ENCODE data around the gene IL17C.

Gene IL17C

DNA sequence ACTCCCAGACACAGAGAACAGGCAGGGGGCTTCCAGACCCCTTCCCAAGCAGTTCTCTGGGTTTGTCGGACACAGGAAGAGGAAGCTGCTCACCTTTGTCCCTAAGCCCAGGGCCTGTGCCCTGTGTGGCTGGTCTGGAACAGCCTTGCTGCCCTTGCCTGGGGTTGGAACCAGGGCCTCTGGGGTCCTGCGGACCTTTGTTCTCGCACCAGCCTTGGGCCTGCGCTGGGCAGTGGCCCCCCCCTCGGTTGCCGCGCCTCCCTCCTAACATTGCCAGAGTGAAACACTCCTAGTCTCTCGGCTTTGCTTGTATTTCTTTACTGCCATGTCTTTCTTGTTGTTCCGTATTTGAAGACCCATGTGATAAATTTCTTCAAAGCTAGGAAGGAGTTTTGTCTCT lies 8.5 kb upstream of the IL17C start:
- no peak for DNase-seq

- DNase-seq = no peak
Measured at GRCh38 chr16:88630433-88630832, 7.9 kb upstream of the IL17C start.

GRCh38 chr16:88630941-88631340 lies 7.4 kb upstream of the IL17C start:
- no peak for DNase-seq

- DNase-seq = no peak
Measured at GRCh38 chr16:88631384-88631783, 7.0 kb upstream of the IL17C start.

- no peak for DNase-seq
Measured at GRCh38 chr16:88631920-88632586, 6.3 kb upstream of the IL17C start.

GRCh38 chr16:88632587-88632930 lies 5.8 kb upstream of the IL17C start:
- no peak for DNase-seq

DNA sequence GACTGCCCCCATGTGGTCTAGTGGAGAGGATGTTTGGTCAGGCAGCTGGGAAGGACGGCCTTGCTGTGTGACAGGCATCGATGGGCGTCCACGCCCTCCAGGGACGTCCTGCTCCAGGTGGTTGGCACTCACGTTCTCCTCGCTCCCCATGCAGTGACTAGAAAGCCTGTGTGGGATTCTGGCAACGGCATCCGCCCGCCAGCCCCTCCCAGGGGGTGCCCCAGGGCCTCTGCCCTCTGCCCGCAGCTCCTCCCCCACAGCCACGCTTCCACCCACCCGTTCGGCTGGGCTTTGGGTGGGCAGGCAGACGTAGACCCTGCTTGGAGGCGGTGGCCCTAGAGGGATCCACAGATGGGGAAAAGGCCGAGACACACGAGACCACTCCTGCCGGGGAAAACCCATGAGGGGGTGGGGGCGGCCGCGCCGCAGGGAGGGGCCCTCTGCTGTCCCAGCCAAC lies 4.7 kb upstream of the IL17C start:
- no peak for DNase-seq

DNA sequence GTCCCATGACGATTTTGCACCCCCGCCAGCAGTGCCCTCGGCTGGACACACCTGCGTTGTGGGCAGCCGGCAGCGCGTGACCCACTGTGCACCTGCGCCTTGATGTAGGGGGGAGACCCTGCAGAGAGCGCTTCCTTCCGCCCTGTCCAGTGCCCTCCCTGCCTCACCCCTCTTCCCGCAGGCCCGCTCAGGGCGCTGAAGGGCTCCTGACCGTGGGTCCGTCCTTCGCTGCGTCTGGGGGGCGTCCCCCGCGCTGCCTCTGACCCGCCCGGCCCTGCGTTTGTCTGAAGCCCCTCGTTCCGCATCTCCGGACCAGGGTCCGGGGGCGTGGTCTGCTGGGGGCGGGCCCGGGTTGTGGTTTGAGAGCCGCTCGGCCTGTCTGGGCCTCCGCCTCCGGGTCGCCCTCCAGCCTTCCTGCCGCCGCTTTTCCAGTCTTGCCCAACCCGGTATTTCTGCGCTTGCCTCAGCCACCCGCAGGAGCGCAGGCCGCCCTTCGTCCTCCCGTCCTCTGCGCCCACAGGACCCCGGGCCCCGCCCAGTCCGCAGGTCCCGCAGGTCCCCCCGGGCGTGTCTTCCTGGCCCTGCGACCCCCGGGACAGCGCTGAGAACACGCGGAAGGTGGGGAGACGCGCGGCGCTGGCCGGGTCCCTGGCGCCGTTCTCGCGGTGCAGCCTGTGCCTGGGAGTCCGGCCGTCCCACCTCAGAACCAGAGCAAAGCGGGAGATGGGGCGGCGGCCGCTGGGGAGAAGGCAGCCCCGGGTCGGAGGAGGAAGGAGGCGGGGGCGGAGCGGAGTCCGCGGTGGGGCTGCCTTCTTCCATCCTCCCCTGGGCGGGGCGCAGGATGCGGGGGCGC lies 4.0 kb upstream of the IL17C start:
- DNase-seq = no peak

DNA sequence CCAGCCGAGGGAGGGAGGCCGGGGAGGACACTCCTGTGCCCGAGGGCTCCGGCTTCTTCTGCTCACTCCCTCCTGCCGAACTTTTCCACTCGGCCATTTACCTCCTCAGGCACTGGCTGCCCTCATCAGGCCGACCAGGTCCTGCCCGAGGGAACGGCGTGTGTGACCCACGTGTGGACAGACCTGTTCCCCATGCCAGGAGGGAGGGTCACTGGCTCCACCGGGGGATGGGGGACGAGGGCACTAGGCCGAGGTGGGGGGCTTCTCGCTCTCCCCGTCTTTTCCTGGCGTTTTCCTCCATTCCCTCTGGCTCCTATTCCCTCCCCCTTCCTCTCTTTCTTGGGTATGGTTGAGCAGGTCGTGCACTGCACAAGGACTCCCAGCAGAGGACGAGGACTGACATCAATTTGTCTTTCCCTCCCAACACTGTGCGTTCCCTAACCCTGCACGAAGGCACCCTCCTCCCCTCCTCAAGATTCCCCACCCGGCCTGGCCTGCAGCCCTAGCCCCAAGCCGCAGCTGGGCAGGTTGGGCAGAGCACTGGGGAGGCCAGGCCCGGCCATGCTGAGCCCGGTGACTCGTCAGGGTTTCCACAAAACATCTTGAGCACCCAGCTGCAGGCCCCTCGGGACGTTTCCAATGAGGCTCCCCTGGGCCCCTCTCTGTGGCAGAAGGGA lies 3.2 kb upstream of the IL17C start:
- no peak for DNase-seq

- DNase-seq = no peak
Measured at GRCh38 chr16:88635671-88636319, 2.6 kb upstream of the IL17C start.

DNA sequence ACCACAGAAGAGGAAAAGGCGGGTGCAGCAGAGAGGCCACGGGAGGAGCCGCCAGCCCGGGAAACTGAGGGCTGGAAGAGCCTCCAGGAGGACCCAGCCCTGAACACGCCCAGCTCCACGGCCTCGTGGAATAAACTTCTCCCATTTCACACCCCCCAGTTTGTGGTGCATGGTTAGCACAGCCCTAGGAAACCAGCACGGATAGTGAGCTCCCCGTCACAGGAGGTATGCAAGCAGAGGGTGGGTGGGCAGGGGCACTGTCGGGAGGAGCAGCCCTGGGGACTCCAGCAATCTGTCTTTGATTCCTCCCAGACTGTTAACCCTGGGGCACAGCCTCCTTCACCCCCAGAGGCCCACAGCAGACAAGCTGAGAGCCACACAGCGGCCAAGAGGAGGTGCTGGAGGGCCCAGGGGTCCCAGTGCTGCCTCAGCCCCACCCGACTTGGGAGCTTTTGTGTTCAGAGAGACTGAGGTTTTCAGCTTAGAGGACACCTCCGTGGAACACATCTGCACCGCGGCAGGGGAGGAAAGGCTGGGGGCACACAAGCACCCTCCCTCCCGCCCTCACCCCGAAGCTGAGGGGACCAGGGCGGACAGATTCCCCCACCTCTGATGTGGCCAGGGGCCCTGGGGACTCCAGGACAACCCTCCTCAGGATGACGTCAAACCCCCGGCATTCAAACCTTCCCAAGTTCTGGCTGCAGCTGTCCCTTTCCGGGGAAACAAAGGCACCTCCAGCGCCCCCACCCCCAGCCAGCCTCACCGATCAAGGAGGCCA lies 1.7 kb upstream of the IL17C start:
- DNase-seq = no peak

GRCh38 chr16:88639231-88640038 lies 1.1 kb downstream of the IL17C start:
- no peak for DNase-seq

GRCh38 chr16:88640039-88640495 lies 1.7 kb downstream of the IL17C start:
- no peak for DNase-seq

- no peak for DNase-seq
Measured at GRCh38 chr16:88640498-88641247, 2.3 kb downstream of the IL17C start.

GRCh38 chr16:88642881-88643643 lies 4.7 kb downstream of the IL17C start:
- DNase-seq = no peak

DNA sequence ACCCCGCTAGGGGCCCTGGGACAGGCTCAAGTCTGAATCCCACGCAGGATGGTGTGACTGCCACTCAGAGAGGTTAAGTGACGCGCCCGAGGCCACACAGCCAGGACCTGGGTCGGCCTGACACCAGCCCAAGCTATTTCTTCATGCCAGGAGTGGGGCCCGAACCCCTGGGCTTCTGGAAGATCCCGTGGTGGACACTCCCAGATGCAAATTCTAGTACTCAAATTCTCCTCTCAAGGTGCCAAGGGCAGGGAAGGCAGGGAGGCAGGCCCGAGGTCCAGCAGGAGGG lies 5.2 kb downstream of the IL17C start:
- no peak for DNase-seq

DNA sequence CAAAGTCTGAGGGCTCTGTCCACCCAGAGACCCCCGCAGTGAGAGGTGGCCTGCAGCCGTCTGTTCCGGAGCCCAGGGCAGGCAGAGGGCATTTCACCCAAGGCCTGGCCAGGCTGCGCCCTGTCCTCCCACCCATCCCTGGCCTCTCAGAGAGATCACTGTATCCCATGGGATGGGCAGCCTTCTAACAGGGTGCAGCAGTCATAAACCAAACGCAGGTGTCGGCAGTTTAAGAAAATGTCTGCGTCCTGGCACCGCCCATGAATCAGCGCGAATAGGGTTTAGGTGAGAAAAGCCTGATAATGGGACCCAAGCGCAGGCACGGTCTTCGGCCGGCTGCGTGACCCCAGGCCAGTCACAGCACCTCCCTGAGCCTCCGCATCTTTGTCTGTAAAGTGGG lies 7.1 kb downstream of the IL17C start:
- no peak for DNase-seq

- DNase-seq = no peak
Measured at GRCh38 chr16:88645941-88646340, 7.6 kb downstream of the IL17C start.

DNA sequence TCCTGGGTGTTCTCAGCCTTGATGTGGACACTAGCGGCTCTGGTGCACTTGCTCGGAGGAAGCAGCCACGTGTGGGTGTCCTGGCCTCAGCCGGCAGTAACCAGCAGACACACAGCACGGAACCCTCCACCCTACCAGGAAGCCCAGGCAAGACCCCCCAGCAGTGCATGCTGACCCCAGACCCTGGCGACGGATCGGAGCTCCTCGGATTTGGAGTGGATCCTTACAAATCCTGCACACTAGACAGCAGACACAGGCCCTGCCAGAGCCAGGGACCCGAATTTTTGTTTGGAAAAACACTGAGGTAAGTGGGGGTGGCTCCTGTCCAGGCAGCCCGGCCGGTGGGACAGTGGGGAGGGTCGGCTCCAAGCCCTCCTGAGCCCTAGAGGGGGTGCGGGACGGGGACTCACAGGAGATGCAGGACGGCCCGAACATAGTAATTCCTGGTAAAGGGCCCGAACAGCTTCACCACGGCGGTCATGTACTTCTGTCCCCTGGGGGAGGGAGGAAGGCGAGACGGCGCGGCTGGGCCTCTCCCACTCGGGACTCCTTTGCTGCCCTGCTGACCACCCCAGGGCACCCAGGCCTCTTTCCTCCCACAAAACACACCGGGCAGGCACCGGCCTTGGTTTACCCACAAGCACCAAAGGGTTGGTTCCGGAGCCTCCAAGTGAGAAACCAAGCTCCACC lies 8.1 kb downstream of the IL17C start:
- no peak for DNase-seq
